Activated T-cell treated with anti-CD3 and anti-CD28 coated beads for 48 hours (primary cell): ENCODE results near the gene COBLL1.

ENCODE experiments used
- DNase-seq: peaks from one replicate; pipeline ENCODE4 v3.0.0-alpha.2; 2020; ENCODE audit warnings: low read depth

Gene COBLL1

DNA sequence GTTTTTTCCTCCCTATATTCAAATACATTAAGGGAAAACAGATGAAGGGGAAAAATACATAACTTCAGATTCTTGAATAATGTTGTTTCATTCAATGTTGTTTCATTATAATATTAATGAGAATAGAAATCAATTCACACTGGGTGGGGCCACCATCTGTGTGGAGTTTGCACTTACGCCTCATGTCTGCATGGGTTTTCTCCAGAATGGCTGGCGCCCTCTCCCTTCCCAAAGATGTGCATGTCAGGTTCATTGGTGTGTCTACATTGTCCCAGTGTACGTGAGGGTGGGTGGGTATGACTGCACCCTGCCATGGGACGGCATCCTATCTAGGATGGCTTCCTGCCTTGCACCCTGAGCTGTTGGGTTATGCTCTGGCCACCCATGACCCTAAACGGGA, 51.7 kb downstream of the COBLL1 start:
- no peak for DNase-seq

GRCh38 chr2:164786787-164787186, 54.8 kb downstream of the COBLL1 start:
- no peak for DNase-seq

GRCh38 chr2:164785457-164785856, 56.2 kb downstream of the COBLL1 start:
- no peak for DNase-seq

DNA sequence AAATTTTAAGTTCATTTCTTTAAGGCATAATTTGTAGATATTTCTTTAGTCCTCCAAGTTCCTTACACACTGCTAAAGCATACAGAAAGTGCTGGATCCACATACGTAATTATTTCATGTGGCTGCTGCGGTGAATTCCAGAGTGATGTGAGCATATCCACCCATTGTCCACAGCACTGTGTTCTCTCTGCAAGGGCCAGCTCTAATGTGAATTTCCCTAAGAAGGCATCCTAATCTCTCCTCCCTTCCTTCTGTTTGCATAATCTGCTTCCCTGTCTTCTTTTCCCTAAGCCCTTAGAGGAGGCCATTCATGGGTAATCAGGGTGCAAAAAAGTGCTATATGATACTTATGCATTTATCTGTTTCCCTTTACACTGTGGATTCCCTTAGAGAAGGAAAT, 57.2 kb downstream of the COBLL1 start:
- no peak for DNase-seq

GRCh38 chr2:164782323-164782722, 59.3 kb downstream of the COBLL1 start:
- no peak for DNase-seq

GRCh38 chr2:164781394-164781793, 60.2 kb downstream of the COBLL1 start:
- DNase-seq, result no peak

- no peak for DNase-seq
Measured at GRCh38 chr2:164780611-164781178, 60.9 kb downstream of the COBLL1 start.

GRCh38 chr2:164779383-164780057, 62.1 kb downstream of the COBLL1 start:
- DNase-seq, result no peak

DNA sequence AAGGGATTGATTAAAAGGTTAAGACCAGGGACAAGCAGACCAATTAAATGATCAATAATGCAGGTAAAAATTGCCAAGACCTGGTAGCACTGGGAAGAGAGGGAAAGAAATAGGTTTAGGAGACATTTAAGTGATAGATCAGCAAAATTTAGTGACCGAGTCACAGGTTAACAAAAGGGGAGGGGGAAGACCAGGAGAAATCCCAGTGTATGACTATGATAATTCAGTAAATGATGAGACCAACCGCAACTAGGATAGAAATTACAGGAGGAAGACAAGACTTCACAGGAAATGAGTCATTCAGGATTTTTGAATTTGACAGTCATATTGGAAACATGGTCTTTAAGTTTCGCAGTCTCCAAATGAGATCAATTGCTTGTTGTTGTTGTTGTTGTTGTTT, 62.9 kb downstream of the COBLL1 start:
- no peak for DNase-seq

GRCh38 chr2:164777847-164778461, 63.7 kb downstream of the COBLL1 start:
- DNase-seq, result no peak

DNA sequence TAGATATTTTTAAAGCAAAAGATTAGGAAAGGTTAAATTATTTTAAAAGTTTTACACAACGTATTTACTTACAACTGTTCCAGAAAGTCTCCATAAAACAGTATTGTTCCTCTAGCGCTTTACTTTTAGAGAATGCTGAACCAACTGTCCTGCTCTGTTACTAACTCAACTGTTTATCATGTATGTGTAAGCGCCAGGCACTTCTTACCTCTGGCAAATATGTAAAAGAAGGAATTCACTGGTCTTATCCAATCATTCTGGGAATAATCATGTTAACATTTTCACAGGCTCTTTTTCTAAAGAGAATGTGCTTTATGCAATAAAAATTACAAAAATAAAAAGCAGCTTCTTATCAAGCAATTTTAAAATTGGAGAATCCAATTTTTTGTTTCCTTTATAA, 68.0 kb downstream of the COBLL1 start:
- no peak for DNase-seq

- DNase-seq, result no peak
Measured at GRCh38 chr2:164773091-164773490, 68.5 kb downstream of the COBLL1 start.

GRCh38 chr2:164771897-164772296, 69.7 kb downstream of the COBLL1 start:
- no peak for DNase-seq

DNA sequence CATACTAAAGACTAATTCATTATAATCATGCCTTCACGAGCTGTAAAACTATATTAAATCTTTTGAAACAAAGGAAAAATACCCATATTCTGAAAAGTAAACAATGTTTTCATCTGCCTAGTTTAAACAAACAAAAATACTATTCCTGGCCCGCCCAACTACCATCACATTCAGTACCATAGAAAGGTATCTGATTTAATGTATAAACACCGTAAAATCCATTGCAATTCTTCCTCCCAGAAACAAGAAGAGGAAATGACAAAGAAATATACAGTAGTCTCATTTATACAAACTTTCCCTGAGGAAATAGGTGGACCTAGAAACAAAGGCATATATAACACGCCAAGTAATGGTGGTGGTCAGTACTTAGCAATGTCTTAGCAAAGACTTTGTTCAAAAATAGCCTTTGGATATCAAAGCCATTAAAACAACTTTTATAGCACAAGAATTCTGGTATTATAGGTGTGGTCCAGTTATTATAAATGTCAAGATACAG, 71.2 kb downstream of the COBLL1 start:
- DNase-seq, result no peak

DNA sequence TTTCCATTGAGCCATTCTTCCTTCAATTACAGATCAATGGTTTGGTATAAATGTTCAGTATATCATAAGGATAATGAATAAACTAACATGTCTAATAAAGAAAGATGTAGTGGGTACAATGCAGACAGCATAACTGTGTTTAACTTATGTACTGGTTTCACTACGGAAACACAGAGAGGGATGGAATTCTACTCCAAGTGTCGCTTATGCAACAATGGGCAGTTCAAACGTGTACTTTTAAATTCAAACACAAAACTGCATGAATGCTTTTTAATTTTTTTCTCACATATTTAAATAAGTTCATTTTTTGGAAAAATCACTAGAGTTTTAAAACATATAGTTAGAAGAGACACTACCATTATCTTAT, 74.7 kb downstream of the COBLL1 start:
- no peak for DNase-seq

DNA sequence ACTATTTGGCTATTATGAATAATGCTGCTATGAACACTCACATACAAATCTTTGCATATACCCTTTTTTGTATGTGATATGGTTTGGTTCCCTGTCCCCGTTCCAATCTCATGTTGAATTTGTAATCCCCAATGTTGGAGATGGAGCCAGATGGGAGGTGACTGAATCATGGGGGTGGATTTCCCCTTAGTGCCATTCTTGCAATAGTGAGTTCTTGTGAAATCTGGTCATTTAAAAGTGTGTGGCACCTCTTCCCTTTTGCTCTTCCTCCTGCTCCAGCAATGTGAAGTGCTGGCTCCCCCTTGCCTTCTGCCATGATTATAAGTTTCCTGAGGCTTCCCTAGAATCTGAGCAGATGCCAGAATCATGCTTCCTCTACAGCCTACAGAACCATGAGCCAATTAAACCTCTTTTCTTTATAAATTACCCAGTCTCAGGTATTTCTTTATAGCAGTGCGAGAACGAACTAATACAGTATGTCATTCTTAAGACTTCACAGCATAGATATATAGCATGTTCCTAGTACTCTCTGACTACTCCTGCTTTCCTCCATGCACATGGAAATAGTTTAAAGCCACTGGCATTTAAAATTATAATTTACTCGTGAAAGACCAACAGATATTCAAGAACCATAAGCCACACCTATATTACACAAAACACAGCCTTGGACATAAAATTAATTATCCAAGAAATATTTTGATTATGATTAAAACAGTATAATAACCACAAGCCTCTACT, 75.2 kb downstream of the COBLL1 start:
- DNase-seq, result no peak

DNA sequence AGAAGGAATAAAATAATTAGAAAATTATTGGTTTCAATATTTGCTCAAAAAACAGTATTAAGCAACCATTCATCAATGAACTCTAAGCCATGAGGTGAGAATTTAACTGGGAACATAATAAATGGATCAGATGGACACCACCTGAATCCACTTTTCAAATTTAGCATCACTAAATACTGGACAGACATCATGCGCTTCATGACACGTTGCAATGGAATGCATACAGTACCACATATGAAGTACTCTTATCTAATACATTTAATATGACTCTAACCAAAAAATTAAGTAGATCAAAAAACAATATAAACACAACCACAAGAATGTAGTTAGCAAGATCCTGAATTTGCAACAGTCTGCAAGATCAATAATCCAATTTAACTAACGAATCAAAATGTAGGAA, 76.6 kb downstream of the COBLL1 start:
- DNase-seq, result no peak

DNA sequence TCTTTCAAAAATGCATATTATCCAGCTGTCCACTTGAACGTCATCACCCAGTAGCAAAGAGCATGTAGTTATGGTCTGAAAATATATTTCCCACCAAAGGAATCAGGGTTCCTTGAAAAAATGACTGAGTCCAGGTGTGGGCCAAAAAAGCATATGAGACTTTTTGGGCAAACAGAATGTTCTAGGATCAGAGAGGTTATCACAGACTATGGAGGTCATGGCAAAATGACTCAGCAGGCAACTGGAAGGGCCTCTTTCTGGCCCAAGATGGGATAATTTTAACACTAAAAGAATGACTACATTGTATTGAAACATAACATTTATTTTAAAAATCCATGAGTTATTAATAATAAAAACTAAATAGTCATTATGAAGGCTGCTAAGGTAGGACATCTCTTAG, 77.1 kb downstream of the COBLL1 start:
- DNase-seq, result no peak

DNA sequence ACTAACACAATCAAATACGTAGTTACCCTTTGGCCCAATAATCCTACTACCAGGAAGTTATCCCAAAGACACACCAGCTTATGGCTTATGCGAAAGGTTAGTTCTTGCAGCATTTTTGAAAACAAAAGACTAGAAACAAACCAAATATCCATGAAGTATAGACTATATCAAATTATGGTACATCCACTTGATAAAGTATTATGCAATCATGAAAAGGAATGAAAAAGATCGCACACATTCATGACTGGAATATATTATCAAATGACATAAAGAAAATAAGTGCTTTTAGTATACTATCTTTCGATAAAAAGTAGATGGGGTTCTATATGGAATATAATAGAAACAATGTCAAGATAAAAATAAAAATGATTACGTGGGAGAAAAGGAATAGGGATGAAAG, 78.2 kb downstream of the COBLL1 start:
- no peak for DNase-seq

DNA sequence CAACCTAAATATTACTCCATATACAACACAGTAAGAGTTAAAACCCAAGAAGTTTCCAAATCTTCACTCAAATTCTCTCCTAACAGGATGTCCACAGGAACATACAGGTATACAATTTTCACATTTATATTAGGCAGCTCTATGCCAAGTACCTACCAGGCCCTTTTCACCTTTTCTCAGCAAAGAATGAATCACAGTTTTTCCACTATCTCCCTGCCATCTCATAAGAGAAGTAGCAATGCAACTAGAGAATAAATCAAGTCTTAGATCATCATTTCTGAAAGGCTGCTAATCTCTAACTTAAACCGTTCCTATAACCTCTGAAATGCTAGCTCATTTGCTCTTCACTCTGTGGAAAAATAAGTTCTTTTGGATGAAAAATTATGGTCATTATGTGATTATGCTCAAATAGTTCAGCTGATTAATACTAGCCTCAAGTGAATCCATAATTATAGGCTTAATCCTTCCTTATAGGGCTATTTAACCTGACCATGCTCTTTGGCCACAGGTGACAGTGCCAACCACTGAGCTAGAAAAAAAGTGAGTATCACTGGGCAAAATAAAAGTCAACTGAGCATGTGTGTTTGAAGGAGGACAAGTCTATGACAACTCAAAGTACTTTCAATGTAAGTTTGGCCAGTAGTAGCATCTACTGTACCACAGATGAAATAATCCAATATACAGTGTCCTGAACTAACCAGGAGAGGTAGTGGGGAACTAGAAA, 79.7 kb downstream of the COBLL1 start:
- no peak for DNase-seq

- peak; percentile 2 for DNase-seq
Measured at GRCh38 chr2:164761201-164761600, 80.4 kb downstream of the COBLL1 start.

GRCh38 chr2:164760179-164760578, 81.4 kb downstream of the COBLL1 start:
- DNase-seq, result no peak
